GM12801 (cell line): ENCODE data around the gene BTBD9.

Experiments
- TF ChIP-seq, protein P1 (sequence below): IDR thresholded peaks from one replicate; pipeline ENCODE4 v1.5.1; 2011; ENCODE audit warnings: control low read depth; ENCODE audit not compliant: insufficient read length; ENCODE audit errors: extremely low read depth

The BTBD9 gene

GRCh38 chr6:38567436-38567835 lies 72.3 kb downstream of the BTBD9 start:
- TF ChIP-seq, protein P1, sequence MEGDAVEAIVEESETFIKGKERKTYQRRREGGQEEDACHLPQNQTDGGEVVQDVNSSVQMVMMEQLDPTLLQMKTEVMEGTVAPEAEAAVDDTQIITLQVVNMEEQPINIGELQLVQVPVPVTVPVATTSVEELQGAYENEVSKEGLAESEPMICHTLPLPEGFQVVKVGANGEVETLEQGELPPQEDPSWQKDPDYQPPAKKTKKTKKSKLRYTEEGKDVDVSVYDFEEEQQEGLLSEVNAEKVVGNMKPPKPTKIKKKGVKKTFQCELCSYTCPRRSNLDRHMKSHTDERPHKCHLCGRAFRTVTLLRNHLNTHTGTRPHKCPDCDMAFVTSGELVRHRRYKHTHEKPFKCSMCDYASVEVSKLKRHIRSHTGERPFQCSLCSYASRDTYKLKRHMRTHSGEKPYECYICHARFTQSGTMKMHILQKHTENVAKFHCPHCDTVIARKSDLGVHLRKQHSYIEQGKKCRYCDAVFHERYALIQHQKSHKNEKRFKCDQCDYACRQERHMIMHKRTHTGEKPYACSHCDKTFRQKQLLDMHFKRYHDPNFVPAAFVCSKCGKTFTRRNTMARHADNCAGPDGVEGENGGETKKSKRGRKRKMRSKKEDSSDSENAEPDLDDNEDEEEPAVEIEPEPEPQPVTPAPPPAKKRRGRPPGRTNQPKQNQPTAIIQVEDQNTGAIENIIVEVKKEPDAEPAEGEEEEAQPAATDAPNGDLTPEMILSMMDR, result no peak

GRCh38 chr6:38566295-38567030 lies 73.3 kb downstream of the BTBD9 start:
- TF ChIP-seq, protein P1, result no peak

- TF ChIP-seq, protein P1, result no peak
These were observed 75.4 kb downstream of the BTBD9 start for GRCh38 chr6:38564301-38564700.

- TF ChIP-seq, protein P1, result no peak
These were observed 84.1 kb downstream of the BTBD9 start for GRCh38 chr6:38555606-38556005.

- TF ChIP-seq, protein P1, result no peak
These were observed 84.9 kb downstream of the BTBD9 start for GRCh38 chr6:38554700-38555413.

DNA sequence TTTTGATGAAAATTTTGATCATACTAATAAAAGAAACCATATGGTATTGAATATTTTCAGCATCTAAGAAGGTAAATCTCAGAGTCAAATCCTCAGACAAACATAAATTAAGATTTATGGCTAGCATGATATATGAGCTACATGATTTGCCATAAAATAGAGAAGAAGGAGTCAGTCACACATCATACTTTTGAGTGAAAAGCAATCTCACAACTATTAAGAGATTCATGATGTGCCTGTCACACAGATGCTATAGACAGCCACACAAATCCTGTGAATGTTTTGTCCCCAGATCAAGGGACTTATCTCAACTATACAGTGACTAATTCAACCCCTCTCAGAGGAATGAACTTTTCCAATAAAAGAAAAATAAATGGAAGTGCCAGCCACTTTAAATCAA lies 85.7 kb downstream of the BTBD9 start:
- TF ChIP-seq, protein P1, result no peak

DNA sequence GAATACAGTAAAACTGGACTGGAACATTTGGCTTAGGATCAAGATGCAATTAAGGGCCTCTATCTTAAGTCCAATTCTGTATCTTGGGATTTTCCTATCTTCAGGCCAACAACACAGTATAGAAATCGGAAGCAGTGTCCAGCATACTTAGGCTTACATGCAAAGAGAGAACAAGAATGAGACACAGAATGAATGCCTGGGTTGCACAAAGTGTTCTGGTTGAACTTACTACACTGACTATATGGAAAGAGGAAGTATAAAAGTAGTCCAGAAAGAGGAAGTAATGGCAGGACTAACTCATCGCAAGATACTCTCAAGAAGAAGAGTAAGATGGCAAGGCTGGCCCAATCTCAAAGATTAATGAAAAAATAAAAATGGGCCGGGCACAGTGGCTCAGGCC lies 87.6 kb downstream of the BTBD9 start:
- TF ChIP-seq, protein P1, result no peak
